MCF 10A (cell line): ENCODE results near the gene OR11A1. TPM values are rescaled to one million over a fixed set of nuclear protein-coding genes. Genes with fewer than 3 reads are reported as not detected.

Experiments used
- Bru-seq: library from RNA; stranded (reverse); fragments of 400-500 nt; gene quantifications from one replicate; lab custom pipeline; 2021; lab: Mats Ljungman, UMichigan
- BruChase-seq, 2 experiments: library from RNA; stranded (reverse); fragments of 400-500 nt; gene quantifications; one replicate each; lab custom pipeline; 2021; lab: Mats Ljungman, UMichigan
- BruUV-seq: library from RNA; stranded (reverse); fragments of 400-500 nt; replicated peaks from 2 replicates; lab custom pipeline; 2021; lab: Mats Ljungman, UMichigan
- CTCF ChIA-PET: fragments of 300-600 bp; sonication (Branson Sonifier 250); formaldehyde crosslinking; extraction: SDS; loops from one replicate; lab custom pipeline; 2021; ENCODE audit warnings: antibody characterized with exemption, inconsistent platforms; lab: Yijun Ruan, JAX
- POLR2A ChIA-PET: fragments of 300-600, 350-650 bp; sonication (Branson Sonifier 250); formaldehyde crosslinking; extraction: SDS; loops from one replicate; lab custom pipeline; 2020; ENCODE audit warnings: antibody characterized with exemption, inconsistent platforms; lab: Yijun Ruan, JAX
- DNase-seq: peaks from one replicate; pipeline ENCODE4 v3.0.0-alpha.2; 2018; ENCODE audit not compliant: unreplicated experiment
- H3K27ac Mint-ChIP-seq: one replicate; pipeline ENCODE4 v1.8.0; 2022; ENCODE audit warnings: mild to moderate bottlenecking, low read depth, mixed read lengths; ENCODE audit not compliant: unreplicated experiment
- H3K27me3 Mint-ChIP-seq: one replicate; pipeline ENCODE4 v1.8.0; 2022; ENCODE audit warnings: mixed read lengths; ENCODE audit not compliant: insufficient read depth, unreplicated experiment
- H3K36me3 Mint-ChIP-seq: one replicate; pipeline ENCODE4 v1.8.0; 2022; ENCODE audit warnings: mild to moderate bottlenecking, moderate library complexity, mixed read lengths; ENCODE audit not compliant: insufficient read depth, unreplicated experiment
- H3K4me1 Mint-ChIP-seq: one replicate; pipeline ENCODE4 v1.8.0; 2022; ENCODE audit warnings: mixed read lengths; ENCODE audit not compliant: insufficient read depth, unreplicated experiment
- H3K4me3 Mint-ChIP-seq: one replicate; pipeline ENCODE4 v1.8.0; 2022; ENCODE audit warnings: mild to moderate bottlenecking, moderate library complexity, mixed read lengths; ENCODE audit not compliant: unreplicated experiment
- H3K9me3 Mint-ChIP-seq: one replicate; pipeline ENCODE4 v1.8.0; 2022; ENCODE audit warnings: mixed read lengths; ENCODE audit not compliant: unreplicated experiment
- CTCF ChIP-seq: fragments of 200-600 bp; IDR thresholded peaks from one replicate; pipeline ENCODE4 v1.8.0; 2022; ENCODE audit warnings: antibody characterized with exemption, mild to moderate bottlenecking; ENCODE audit not compliant: unreplicated experiment
- intact Hi-C: fragments of 100-400 bp; cut with micrococcal nuclease; formaldehyde crosslinking; loops from 2 replicates; pipeline ENCODE4 v1.14.1; 2022
- long read RNA-seq: library from polyadenylated mRNA; stranded (forward); transcript quantifications from one replicate; pipeline ENCODE4 v2.0.0, GENCODE V29; 2022
- total RNA-seq: library from RNA; stranded (reverse); gene quantifications from 2 replicates; pipeline ENCODE4 v1.2.3, GENCODE V29; 2022

Gene OR11A1
- total RNA-seq (not detected in 2 replicates), Bru-seq, nascent RNA (not detected), BruChase-seq, experiment 1, labeled RNA remaining after a 6-hour chase (not detected), BruChase-seq, experiment 2, labeled RNA remaining after a 2-hour chase (not detected)
- long read RNA-seq, result 0 reads

- no peak for TF ChIP-seq CTCF
- ChIA-PET CTCF (no interaction called here), POLR2A (no interaction called here)
- peaks cover 47% of the 10 kb centered on the region for H3K27me3 Mint-ChIP-seq
- no peaks in the 10 kb centered on the region for H3K36me3 Mint-ChIP-seq
- BruUV-seq, result no TSS peak
- H3K27ac Mint-ChIP-seq, result no peak within 1 kb of the TSS
- no peak within 1 kb of the TSS for H3K4me3 Mint-ChIP-seq
- no peak for DNase-seq
- intact Hi-C loops, result no loop called here
- no peaks in the 10 kb centered on the region for H3K9me3 Mint-ChIP-seq
- H3K4me1 Mint-ChIP-seq, result no peaks in the 10 kb centered on the region
These were observed at the start of gene OR11A1, which contains the start of gene OR2H1 for GRCh38 chr6:29456971-29457370. TSS of gene OR11A1 (minus strand) at chr6:29457071. CDS start at chr6:29427641, 29,430 bp downstream. TSS of gene OR2H1 (plus strand) at chr6:29457155. CDS start at chr6:29461770, 4,615 bp downstream.

- TF ChIP-seq CTCF, result no peak
- DNase-seq, result no peak
- no peaks in the 10 kb centered on the region for H3K9me3 Mint-ChIP-seq
- intact Hi-C loops, result no loop called here
- peaks cover 47% of the 10 kb centered on the region for H3K27me3 Mint-ChIP-seq
- H3K4me3 Mint-ChIP-seq, result no peak overlapping the region
- no peaks in the 10 kb centered on the region for H3K36me3 Mint-ChIP-seq
- ChIA-PET CTCF (no interaction called here), POLR2A (no interaction called here)
- BruUV-seq, result no TSS peak
- peaks cover 6% of the 10 kb centered on the region for H3K4me1 Mint-ChIP-seq
- H3K27ac Mint-ChIP-seq, result no peak overlapping the region
These were observed 49.7 kb upstream of the OR11A1 start for GRCh38 chr6:29506446-29507067.

GRCh38 chr6:29505808-29506207 lies 48.9 kb upstream of the OR11A1 start:
- intact Hi-C loops, result no loop called here
- Mint-ChIP-seq H3K4me1 (peaks cover 6% of the 10 kb centered on the region), H3K27ac (no peak overlapping the region), H3K4me3 (no peak overlapping the region), H3K36me3 (no peaks in the 10 kb centered on the region), H3K27me3 (peaks cover 40% of the 10 kb centered on the region), H3K9me3 (no peaks in the 10 kb centered on the region)
- ChIA-PET POLR2A (no interaction called here), CTCF (no interaction called here)
- no peak for DNase-seq
- no peak for TF ChIP-seq CTCF
- BruUV-seq, result no TSS peak

- Mint-ChIP-seq H3K4me3 (no peak overlapping the region), H3K4me1 (peaks cover 6% of the 10 kb centered on the region), H3K9me3 (no peaks in the 10 kb centered on the region), H3K27me3 (peaks cover 31% of the 10 kb centered on the region), H3K36me3 (no peaks in the 10 kb centered on the region), H3K27ac (no peak overlapping the region)
- intact Hi-C loops, result no loop called here
- ChIA-PET CTCF (no interaction called here), POLR2A (no interaction called here)
- BruUV-seq, result no TSS peak
- no peak for TF ChIP-seq CTCF
- DNase-seq, result no peak
These were observed 48.1 kb upstream of the OR11A1 start for GRCh38 chr6:29504961-29505360.
